Activated CD4-positive, alpha-beta T cell treated with anti-CD3 and anti-CD28 coated beads, Interleukin-2, amount 50 U/mL, for 1 hour (primary cell): ENCODE data around the gene ZNF154.
"Not testable (repeated sequence)": the region's sequence is repeated elsewhere in the genome, so short reads cannot be mapped to it uniquely, and the experiment has no call there.

Experiments used
- DNase-seq: peaks from one replicate; pipeline ENCODE4 v3.0.0-alpha.2; 2020

The ZNF154 gene

GRCh38 chr19:57708641-57709361 is at the start of gene ZNF154:
Gene ZNF154, minus strand, starts transcription at chr19:57709204. Its CDS starts 233 bp downstream, at chr19:57708971.
- peak; percentile 30 for DNase-seq

DNA sequence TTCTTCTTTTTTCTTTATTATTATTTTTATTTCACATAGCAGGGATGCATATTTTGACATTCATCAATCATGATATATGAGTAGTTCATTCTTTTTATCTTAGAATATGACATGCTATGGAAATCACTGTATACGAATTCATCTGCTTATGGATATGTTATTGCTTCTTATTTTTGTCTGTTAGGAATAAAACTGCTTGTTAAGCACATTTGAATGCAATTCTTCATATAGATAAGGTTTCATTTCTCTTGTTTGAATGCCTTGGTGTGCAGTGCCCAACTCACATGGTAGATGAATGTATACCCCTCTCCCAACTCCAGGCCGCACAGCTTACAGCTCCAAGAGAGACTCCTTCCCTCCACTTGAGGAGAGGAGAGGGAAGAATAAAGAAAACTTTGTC is 48.9 kb upstream of the ZNF154 start:
- DNase-seq, result no peak

GRCh38 chr19:57755031-57755430 is 46.0 kb upstream of the ZNF154 start:
- no peak for DNase-seq

GRCh38 chr19:57754091-57754673 is 45.2 kb upstream of the ZNF154 start:
- DNase-seq, result no peak

DNA sequence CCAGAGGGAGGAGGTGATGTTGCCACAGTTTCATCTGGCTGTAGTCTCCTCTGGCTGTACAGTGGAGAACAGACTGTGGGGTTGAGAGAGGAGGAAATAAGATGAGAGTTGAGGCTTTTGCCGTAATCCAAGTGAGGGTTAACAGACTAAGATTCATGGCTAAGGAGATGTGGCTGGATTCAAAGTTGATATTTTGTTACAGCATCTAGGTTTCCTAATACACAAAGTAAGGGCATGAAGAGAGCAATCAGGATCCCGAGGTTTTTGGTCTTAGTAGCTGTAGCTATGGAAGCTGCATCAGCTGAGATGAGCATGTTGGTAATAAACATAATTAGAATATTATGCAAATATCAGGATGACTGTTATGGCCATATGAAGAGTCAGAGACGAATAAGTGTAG is 39.0 kb upstream of the ZNF154 start:
- no peak for DNase-seq

DNA sequence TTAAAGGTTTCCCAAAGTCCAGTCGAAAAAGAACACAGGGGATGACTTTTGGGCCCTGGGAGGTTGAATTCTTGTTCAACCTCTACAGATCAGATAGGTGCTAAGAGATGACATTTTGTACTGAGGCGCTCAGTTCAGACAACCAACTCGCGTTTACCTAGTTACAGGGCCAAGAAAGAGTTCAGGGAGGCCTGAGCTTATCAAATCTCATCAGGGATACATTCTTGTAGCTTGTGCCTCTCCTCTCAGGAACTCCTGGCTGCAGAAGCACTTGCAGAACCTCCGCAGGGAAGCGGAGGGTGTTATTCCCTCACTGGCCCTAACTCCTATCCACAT is 38.4 kb upstream of the ZNF154 start:
- no peak for DNase-seq

GRCh38 chr19:57746580-57747471 is 37.8 kb upstream of the ZNF154 start, which contains the start of gene ZNF776:
Gene ZNF776, plus strand, starts transcription at chr19:57746815. Its CDS starts 244 bp downstream, at chr19:57747059.
- DNase-seq, result peak; percentile 75

DNA sequence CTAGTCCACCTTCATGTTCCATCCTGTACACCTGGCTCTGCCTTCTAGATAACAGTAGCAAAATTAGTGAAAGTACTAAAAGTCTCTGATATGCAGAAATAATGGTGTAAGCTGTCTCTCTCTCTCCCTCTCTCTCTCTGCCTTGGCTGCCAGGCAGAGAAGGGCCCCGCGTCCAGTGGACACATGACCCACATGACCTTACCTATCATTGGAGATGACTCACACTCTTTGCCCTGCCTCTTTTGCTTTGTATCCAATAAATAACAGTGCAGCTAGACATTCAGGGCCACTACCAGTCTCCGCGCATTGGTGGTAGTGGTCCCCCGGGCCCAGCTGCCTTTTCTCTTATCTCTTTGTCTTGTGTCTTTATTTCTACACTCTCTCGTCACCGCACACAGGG is 29.8 kb upstream of the ZNF154 start:
- not testable (repeated sequence) for DNase-seq

DNA sequence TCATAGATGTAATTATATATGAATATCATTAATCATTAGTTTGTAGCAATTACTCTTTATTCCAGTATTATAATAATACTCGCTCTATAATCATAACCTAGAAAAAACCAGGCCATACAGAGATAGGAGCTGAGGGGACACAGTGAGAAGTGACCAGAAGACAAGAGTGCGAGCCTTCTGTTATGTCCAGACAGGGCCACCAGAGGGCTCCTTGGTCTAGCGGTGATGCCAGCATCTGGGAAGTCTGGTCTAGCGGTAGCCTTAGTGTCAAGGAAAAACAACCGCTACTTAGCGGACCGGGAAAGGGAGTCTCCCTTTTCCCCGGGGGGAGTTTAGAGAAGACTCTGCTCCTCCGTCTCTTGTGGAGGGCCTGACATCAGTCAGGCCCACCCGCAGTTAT is 29.3 kb upstream of the ZNF154 start:
- peak; percentile 22 for DNase-seq

GRCh38 chr19:57720878-57721277 is 11.9 kb upstream of the ZNF154 start:
- no peak for DNase-seq

DNA sequence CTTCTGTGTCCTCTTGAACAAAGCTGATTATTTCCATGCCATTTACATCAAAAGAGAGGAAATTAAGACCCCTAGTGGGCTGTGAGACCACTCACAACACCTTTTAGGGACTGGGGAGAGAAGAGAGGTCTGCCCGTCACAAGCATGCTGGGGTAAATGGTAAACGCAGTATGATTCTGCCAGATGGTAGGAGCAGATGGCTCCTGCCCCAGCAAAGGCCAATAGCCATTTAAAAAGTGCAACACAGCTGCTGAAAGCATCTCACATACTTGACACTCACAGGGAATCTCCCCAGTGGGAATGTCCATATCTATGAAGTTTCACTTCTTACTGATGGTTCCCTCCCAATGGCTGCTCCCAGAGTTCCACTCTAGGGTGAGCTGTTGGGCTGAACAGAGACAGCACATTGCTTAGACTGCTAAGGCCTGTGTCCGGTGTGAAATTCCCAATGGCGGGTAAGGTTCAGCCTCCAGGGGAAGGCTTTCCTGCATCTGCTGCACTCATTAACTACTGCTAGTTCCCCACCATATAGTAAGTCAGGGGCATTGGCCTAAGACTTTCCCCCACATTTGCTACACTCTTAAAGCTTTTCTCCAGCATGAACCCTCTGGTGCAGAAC is 11.0 kb upstream of the ZNF154 start:
- DNase-seq, result no peak

DNA sequence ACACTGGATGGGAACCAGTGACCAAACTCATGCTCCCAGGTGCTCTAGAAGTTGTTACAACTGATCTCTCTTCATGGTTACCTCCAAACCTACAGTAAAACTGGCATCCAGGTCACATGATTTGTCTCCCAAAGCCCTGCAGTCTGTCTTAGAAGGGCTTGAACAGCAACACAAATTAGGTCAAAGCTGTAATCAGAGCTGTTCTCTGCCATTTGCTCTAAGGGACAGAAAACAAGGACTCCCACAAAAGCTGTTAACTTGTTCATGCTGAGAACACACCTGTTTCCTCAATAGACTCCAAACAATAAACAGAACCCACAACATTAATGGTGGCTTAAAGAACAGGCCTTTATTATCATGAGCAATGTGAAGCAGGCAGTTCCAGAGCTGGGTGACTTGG is 10.4 kb upstream of the ZNF154 start:
- DNase-seq, result no peak

GRCh38 chr19:57712222-57712621 is 3.2 kb upstream of the ZNF154 start:
- DNase-seq, result no peak

GRCh38 chr19:57709616-57710015 is 612 bp upstream of the ZNF154 start:
- no peak for DNase-seq

DNA sequence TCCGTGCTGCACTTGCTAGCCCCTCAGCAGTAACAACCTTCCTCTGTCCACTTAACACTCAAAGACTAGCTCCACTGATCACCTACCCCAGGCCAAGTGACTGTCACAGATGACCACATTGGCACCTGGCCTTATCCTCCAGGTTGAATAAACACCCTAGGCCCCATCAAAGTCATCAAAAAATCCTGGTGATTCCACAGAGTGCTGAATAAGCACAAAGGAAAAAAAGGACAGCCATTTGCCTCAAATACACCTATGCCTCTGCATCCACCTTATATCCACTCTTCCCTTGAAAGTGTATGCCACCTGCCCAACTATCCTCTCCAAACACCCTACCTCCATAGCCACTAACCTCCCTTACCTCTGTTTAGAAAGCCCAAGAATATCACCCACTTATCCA is 2.7 kb downstream of the ZNF154 start:
- DNase-seq, result no peak

- DNase-seq, result no peak
Measured at GRCh38 chr19:57701625-57702024, 7.4 kb downstream of the ZNF154 start.

GRCh38 chr19:57689750-57690149 is 19.3 kb downstream of the ZNF154 start:
- no peak for DNase-seq

DNA sequence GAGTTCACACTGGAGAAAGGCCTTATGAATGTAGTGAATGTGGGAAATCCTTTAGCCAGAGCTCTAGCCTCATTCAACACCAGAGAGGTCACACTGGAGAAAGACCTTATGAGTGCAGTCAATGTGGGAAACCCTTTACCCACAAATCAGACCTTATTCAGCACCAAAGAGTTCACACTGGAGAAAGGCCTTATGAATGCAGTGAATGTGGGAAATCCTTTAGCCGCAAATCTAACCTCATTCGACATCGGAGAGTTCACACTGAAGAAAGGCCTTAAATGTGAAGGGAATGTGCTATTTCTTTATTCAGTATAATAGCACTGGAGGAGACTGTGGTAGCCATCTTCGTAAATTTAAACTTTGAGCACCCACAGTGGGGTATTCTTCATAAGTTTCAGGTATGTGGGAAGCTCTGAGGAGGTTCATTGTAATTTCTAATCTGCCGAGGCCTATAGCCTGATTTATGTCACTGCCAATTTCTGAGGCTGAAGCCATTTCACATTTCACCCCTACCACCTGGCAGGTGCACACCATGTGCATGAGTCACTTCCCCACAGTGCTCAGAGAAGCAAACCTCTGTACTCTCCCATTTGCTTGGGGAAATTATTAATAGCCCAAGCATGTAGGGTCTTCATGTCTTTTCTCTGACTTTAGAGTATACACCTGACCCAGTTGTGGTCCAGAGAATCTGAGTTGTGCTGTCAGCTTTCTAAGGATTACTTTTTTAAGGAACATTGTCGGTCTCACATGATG is 20.8 kb downstream of the ZNF154 start:
- DNase-seq, result no peak

- DNase-seq, result no peak
Measured at GRCh38 chr19:57687363-57688010, 21.5 kb downstream of the ZNF154 start.

DNA sequence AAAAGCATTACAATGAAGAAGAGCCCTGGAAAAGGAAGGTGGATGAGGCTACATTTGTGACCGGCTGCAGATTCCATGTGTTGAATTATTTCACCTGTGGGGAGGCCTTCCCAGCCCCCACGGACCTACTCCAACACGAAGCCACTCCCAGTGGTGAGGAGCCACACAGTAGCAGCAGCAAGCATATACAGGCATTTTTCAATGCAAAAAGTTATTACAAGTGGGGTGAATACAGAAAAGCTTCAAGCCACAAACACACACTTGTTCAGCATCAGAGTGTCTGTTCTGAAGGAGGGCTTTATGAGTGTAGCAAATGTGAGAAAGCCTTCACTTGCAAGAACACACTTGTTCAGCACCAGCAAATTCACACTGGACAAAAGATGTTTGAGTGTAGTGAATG is 22.3 kb downstream of the ZNF154 start:
- no peak for DNase-seq

- DNase-seq, result no peak
Measured at GRCh38 chr19:57682226-57682766, 26.7 kb downstream of the ZNF154 start.

DNA sequence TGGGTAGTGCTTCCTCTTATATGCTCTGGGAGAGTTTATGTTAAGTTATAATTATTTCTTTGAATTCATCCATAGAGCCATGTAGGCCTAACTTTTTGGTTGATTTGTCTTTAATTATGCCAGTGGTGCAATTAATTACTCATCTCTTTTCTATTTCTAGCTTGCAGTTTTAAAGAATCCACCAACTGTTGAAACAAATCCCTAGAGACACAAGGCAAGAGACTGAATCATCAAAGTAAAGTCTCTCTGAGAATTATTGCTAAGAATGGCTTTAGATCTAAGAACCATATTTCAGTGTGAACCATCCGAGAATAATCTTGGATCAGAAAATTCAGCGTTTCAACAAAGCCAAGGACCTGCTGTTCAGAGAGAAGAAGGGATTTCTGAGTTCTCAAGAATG is 33.1 kb downstream of the ZNF154 start:
- DNase-seq, result no peak
